GM18508 (cell line): Measurements from ENCODE around the gene AOPEP.
A peak's percentile ranks its signal among the peaks of the same experiment; 100 is the strongest.

Experiments
- ATAC-seq: cut with Tn5 transposase; IDR thresholded peaks from one replicate; pipeline ENCODE4 v1.9.1; 2021; ENCODE audit warnings: moderate number of reproducible peaks; ENCODE audit not compliant: insufficient read depth, unreplicated experiment

Gene AOPEP

DNA sequence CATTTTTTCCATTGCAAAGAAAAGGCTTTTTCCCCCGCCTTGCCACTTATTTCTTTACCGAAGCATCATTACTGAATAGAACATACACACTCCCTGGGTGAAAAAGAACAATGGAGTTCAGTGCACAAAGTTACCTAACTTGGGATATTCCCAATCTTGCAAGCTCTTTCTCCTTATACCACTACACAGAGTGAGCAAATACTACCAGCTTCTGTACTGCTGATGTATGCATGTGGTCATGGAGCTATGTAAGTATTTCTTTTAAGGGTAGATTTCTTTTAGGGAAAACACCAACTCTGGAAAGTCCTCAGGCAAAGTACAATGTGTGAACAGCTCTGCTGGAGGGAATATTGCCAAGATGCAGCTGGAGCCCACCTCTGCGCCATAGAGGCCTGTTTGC lies 81.1 kb downstream of the AOPEP start:
- no peak for ATAC-seq

DNA sequence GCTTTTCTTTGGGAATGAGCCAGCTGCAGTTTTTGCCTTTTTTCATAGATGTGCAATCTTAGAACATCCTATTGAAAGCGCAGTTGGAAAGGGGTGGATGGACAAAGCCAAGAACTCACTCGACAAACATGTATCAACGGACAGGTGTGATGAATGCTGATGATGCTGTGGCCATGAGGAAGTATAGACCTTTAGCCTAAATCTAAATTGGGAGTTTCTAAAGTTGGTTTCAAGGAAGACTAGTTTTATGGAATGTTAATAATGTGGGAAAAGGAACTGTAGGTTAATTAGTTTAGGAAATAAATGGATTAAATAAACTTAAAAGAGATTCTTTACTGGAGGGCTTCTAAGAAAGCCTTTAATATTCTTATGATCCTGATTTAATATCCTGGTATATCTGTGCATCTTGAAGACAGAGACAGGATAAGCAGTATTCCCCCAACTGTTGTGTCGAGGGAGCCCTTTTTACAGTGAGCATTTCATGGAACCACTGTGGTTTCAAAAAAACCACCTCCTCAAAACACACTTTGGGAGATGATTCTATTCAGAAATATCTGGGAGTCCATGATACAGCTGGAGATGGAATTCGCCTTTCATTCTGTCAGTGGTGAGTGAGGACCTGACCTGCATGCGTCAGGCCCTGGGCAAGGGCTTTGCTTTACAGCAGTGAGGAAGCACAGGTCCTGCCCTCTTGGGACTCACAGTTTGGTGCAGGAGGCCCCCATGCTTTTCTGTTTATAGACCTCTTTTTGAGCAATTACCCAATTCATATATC lies 82.6 kb downstream of the AOPEP start:
- ATAC-seq = no peak

GRCh38 chr9:94809778-94810177 lies 83.3 kb downstream of the AOPEP start:
- ATAC-seq = no peak

DNA sequence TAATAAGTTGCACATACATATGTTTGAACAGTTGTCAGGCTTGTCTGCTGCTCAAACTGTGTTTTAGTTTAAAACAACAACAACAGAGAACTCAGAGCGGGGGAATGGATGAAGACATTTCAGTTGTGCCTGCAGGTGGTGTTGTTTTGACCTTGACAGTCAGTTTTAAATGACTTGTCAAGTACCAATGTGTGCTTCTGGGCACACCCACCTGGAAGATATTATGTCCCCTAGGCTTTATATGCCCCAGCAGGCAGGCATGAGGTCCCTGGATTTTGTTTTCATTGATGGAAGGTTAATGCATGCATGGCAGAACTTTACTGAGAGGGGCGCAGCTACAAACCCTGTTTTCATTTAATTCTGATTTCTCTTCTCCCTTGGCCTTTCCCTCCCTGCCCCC lies 84.6 kb downstream of the AOPEP start:
- no peak for ATAC-seq

DNA sequence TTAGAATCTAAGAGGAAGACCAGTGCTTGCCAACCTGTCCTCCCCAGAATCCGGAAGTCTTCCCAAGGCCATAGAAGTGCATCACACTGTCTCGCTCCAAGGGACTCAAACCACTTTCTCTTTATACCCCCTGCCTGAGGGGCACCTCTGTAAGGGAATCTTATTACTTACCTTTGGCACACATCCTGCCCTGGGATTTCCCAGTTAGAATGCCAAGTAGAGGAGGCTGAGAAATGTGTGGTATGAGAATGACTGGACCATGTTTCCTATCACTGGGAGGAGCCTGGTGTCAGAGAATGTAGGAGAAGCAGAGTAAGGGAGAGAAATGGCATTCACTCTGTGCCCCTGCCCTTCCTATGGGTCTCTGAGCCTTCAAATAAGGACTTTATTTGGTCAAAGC lies 85.8 kb downstream of the AOPEP start:
- ATAC-seq = no peak

DNA sequence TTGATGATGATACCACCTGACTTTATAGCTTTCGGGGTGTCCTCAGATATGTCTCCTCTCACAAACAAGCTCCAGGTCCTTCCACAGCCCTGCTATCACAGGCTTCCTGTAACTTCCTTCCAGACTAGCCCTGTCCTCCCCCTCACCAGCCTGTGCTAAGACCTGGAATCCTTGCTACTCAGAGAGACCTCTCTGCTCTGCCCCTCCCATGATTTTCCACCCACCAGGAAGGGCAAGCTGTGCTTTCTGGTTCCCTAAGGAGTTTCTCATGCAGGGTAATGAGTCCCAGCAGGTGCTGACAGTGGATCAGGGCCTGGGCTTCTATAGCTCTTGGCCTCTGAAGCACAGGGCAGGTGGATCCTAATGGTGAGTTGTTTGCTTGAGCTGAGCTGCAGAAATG lies 86.9 kb downstream of the AOPEP start:
- ATAC-seq = no peak

GRCh38 chr9:94817291-94818177 lies 91.0 kb downstream of the AOPEP start:
- no peak for ATAC-seq

DNA sequence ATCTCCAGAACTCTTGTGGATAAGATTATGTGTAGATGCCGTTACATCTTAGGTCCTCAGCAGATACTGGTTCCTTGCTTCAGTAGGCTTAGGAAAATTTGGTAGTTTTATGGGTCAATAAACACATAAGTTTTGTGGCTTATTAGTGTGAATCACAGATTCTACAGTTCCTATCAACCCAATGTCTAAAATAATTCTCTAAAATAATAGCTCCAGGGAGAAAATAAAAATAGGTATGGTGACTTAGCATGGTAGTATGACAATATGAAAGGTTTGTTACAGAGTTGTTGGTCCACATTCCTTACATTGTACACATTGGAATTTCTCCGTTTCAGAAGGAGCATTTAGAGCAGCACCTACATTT lies 91.7 kb downstream of the AOPEP start:
- no peak for ATAC-seq

- ATAC-seq = no peak
Observed at GRCh38 chr9:94819161-94819687, 92.7 kb downstream of the AOPEP start.

DNA sequence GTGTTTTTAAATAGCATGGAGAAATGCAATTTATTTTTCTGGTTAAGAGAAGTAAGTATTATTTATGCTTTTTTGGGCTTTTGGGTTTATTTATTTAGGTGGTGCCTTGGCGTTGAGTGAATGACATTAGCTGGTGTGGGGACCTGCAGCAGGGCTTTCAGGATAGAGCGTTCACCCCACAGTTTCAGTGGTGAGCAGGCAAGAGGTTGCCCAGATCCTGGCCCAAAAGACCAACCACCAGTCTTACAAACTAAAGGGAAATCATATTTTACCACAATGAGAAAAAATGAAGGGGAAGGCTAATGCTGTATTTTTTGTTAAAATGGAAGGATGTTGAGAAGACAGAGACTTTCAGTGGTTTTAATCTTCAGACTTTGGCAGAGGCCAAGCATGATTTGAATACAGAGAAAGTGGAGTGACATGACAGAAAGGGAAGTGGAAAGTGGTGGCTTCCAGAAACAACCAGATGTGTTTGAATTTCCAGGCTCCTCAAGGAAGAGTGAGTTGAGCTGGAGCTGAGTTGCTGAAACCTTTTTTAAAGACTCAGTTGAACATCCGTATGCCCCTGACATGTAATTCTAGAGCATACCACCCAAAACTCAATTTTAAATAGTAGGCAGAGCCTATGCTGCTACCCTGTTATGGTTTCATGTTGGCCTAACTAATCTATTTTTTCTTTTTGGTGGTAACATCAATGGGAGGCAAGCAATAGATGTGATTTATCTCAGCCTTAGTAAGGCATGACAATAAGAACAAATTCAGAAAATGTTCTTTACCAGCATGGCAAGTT lies 94.8 kb downstream of the AOPEP start:
- ATAC-seq = peak; percentile 48

GRCh38 chr9:94822273-94822672 lies 95.8 kb downstream of the AOPEP start:
- ATAC-seq = no peak

GRCh38 chr9:94823710-94824109 lies 97.2 kb downstream of the AOPEP start:
- no peak for ATAC-seq

DNA sequence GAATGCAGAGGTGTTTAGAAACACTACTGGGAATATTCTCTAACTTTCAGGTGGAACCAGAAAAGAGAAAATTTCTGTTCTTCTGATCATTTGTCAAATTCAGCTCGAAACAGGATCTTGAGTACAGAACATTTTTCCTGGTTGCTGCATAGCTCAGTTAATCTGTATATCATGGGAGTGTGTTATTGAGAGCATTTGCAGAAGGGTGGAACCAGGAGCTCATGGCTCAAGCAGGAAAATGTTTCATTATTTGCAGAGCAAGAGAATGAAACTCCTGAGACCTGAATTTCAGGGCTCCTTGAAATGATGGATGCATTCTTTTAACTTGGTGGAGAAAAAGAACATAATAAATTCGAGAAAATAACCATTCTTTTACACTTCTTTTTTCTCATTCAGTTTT lies 97.9 kb downstream of the AOPEP start:
- no peak for ATAC-seq

GRCh38 chr9:94824913-94825610 lies 98.6 kb downstream of the AOPEP start:
- no peak for ATAC-seq

- no peak for ATAC-seq
Observed at GRCh38 chr9:94825611-94825958, 99.1 kb downstream of the AOPEP start.

GRCh38 chr9:94826044-94826443 lies 99.5 kb downstream of the AOPEP start:
- no peak for ATAC-seq

DNA sequence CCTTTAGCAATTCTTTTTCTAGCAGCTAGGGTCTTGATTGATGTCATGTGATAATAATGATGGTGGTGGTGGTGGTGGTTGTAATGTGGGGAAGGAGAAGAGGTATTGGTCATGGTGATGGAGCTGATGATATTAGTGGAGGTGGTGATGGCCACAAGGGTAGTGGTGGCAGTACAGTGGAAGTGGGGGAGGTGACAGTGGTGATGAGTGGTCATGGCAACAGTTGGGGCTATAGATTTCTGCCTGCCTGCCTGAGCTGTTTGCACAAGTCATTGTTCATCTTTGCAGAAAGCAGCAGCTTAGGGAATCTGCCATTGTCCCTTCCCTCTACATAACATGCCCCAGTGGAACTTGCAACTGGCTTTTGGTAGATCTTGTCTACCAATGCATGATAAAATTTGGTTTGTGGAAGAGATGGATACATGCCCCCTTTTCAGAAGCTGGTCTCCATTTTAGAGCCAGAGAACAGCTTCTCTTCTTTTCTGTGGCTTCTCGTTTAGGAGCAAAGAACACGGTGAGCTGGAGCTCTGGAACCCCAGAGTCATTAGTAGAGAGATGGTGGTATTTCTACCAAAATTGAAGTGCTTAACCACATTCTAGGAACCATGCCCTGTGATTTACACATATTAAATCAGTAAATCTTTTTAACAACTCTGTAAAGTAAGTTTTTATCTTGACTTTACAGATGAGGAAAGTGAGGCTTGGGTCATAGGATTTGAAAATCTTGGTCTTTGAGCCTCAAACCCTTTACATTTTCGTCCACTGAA lies 100.3 kb downstream of the AOPEP start:
- ATAC-seq = no peak

- ATAC-seq = no peak
Observed at GRCh38 chr9:94827584-94828304, 101.2 kb downstream of the AOPEP start.
